Activated CD4-positive, alpha-beta T cell treated with anti-CD3 and anti-CD28 coated beads, Interleukin-2, amount 50 U/mL, for 4 hours (primary cell): ENCODE measurements around the gene PDE6H.

Experiments
- DNase-seq, 2 experiments: peaks; one replicate each; pipeline ENCODE4 v3.0.0-alpha.2; 2020

Gene PDE6H

DNA sequence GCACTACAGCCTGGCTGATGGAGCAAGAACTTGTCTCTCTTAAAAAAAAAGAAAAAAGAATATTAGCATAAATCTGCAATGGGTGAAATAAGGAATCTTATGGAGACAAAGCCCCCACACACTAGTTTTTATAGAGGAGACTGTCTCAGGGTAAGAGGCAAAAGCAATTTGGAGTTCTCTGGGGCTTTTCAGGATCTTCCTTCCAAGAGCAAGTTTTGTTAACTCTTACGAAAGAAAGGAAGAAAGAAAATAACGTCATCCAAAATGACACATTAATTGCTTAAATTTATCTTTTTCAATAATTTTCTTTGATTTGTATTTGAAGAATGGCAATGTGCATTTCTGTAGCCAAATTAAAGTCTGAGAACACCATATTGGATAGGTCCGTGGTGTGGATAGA, 3.8 kb downstream of the PDE6H start:
- no peak for DNase-seq

- DNase-seq: no peak
Observed at GRCh38 chr12:14979468-14979867, 6.6 kb downstream of the PDE6H start.

GRCh38 chr12:14981049-14981448, 8.2 kb downstream of the PDE6H start:
- no peak for DNase-seq

DNA sequence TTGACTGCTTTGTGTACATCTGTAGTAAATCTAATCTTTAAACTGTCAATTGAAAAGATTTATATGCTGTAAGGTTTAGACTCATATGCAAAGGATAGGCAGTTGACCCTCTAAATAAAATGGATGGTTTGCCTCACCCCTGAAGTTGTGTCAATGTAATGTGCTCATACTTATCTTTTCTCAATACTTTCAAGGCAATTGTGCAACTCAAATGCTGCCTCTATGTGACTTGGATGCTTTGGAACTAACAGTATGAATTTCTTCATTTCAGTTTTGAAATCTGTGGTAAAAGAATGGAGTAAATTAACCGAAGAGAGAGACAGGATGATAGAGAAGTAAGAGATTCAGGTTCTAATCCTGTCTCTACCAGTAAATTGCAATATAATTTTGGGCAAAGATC, 9.7 kb downstream of the PDE6H start:
- DNase-seq: no peak

DNA sequence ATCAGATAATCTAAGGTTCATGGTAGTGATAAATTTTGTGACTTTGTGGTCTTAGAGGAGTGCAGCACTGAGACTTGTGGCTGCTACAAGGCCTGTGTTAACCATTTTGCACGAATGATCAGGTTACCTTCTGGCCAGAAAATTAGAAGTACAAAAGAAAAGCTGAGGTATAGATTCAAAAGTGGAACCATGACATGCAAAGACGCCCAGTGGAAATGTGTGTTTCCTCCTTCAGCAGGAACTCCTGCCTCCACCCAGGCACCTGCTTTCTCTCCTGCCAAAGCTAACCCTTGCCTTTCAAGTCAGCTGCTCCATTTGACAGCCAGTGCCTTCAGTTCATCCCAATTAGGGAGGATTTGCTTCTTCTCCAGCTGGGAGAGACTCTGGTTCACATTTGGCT, 10.1 kb downstream of the PDE6H start:
- DNase-seq: no peak

GRCh38 chr12:14984036-14984435, 11.2 kb downstream of the PDE6H start:
- no peak for DNase-seq

DNA sequence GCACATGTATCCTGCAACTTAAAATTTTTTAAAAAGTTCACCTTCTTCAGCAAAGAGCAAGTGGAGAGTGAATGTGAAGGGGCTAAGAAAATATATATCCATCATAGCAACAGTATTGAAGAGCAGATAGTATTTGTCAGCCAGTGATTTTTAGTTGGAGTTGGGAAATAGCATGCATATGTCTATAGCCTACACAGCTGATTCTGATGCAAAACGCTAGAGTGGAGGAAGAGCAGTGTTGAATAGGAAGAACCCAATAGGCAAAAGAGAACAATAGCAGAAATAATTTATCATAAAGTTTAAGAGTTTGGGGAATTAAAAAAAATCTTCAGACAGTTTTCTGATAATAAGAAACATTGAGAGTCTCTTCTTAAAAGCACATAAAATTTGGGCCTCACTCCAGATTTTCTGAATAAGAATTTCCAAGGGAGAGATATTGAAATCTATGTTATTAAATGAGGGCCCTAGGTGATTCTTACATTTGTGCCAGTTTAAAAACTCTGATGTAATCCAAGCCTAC, 12.0 kb downstream of the PDE6H start:
- DNase-seq: no peak

DNA sequence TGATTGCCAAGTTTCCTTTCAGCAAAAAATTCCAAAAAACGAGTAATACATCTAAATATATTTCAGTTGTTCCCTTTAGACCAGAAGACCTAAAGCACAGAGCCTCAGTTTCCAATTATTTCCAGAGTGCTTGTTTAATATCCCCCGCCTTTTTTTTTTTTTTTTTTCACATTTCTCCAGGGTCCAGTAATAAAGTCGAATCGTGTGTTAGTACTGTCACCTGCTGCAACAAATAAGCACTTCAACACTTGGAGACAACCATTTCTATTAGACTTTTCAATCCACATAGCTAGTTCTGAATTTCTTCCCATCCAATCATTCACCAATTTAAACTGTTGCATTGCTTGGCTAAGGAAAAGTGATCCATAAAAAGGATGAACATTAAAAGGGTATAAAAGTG, 13.6 kb downstream of the PDE6H start:
- no peak for DNase-seq

GRCh38 chr12:14988035-14988434, 15.2 kb downstream of the PDE6H start:
- no peak for DNase-seq

- DNase-seq: no peak
Observed at GRCh38 chr12:14989790-14990189, 16.9 kb downstream of the PDE6H start.

- no peak for DNase-seq
Observed at GRCh38 chr12:14991069-14991468, 18.2 kb downstream of the PDE6H start.

- DNase-seq: no peak
Observed at GRCh38 chr12:14992673-14993072, 19.8 kb downstream of the PDE6H start.

- DNase-seq: no peak
Observed at GRCh38 chr12:14993117-14993516, 20.3 kb downstream of the PDE6H start.

DNA sequence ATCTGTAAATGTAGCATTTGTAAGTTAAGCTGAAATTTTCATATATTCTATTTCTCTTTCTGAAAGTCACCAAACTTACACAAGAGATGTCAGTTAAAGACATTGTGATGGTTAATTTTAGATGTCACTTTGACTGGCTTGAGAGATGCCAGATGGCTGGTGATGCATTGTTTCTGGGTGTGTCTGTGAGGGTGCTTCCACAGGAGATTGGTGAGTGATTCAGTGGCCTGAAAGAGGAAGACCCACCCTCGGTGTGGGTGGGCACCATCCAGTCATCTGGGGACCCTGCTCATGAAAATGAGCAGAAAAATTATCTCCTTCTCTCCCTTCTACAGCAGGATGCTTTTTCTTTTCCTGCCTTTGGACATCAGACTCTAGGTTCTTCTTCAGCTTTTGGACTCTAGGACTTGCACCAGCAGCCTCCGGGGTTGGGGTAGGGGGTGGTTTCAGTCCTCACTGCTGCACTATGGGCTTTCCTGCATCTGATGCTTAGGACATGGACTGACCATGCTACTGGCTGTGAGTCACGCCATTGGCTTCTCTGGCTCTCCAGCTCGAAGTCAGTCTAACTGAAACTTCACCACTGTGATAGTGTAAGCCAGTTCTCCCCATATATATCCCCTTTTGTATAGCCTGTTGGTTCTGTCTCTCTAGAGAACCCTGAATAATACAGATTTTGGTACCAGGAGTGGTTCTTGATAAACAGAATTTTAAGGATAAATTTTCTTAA, 20.9 kb downstream of the PDE6H start:
- peak in 1 of 2 experiments; percentile 6 for DNase-seq

GRCh38 chr12:14994610-14995009, 21.8 kb downstream of the PDE6H start:
- DNase-seq: no peak

- no peak for DNase-seq
Observed at GRCh38 chr12:14995583-14996425, 23.0 kb downstream of the PDE6H start.

- DNase-seq: no peak
Observed at GRCh38 chr12:14997998-14998397, 25.2 kb downstream of the PDE6H start.

DNA sequence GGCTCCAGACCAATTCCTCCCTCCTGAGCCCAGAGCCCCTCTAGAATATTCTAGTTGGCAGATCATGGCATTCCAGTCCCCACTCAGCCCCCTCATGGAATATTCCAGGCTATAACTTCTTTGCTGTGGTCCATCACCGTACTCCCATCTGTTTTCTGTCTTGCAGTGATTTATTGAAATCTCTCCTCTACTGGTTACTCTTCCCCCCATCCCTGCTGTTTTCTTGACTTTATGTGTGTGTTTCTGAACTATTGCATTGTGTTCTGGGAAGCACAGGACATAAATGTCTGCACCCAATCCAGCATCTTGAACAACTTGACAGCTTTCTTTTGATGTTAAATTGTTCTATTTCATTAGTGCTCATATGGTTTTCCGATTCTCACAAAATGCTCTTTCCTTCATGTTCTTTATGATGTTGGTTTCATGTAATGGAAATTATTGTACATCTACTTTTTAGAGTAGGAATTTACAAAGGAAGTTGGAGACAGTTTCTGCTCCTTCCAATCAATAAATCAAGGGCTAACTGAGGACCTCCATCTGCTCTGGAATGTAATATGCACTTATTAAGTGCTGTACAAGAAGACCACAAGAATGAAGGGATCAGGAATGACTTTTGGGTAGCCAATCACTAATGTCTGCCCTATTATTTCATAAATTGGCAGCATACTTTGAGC, 26.3 kb downstream of the PDE6H start:
- DNase-seq: no peak

GRCh38 chr12:14999695-15000365, 27.0 kb downstream of the PDE6H start:
- no peak for DNase-seq

DNA sequence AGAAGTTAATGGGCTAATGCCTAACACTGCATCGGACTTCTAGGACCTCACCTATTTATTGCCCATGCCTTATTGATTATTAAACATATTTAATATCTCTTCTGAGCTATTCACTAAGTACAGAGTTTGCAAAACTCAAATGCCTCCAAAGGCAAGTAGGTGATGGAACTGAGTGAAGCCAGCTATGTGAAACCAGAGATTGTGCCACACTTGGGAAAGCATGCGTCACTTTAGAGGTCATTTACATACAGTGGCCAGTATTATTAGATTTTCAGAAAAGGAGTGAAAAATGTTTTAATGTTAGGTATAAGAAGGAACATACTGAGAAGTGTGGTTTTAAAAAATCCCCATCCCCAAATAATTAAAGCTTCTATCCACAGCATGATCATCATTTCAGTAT, 27.7 kb downstream of the PDE6H start:
- no peak for DNase-seq

GRCh38 chr12:15001733-15002382, 29.0 kb downstream of the PDE6H start:
- no peak for DNase-seq

GRCh38 chr12:15004421-15004820, 31.6 kb downstream of the PDE6H start:
- no peak for DNase-seq
